ENCODE data around the gene LRMDA.

DNA sequence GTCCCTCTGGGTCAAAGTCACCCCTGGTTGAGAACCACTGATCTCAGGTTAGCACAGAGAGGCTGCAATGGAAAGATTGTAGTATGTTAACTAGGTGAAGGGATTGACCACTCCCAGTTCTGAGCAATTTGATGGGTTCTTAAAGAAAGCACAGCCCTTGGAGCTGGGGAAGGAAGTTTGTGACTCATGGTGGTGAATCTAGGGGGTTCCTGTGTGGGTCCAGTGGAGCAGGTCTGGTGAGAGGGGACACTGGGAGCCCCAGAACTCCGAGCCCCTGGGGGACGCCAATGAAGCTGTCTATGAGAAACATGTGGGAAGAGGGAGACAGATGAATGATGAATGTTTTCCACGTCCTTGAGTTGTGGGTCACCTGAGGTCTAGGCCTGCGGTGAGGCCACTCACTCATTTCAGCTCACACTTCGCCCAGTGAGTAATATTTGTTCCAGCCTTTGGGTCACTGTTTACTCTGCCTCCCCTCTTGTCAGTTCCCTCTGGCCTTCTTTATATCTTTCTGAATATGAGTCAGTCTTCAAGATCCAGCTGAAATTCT lies 341.9 kb downstream of the LRMDA start:
- TF ChIP-seq, protein P1, sequence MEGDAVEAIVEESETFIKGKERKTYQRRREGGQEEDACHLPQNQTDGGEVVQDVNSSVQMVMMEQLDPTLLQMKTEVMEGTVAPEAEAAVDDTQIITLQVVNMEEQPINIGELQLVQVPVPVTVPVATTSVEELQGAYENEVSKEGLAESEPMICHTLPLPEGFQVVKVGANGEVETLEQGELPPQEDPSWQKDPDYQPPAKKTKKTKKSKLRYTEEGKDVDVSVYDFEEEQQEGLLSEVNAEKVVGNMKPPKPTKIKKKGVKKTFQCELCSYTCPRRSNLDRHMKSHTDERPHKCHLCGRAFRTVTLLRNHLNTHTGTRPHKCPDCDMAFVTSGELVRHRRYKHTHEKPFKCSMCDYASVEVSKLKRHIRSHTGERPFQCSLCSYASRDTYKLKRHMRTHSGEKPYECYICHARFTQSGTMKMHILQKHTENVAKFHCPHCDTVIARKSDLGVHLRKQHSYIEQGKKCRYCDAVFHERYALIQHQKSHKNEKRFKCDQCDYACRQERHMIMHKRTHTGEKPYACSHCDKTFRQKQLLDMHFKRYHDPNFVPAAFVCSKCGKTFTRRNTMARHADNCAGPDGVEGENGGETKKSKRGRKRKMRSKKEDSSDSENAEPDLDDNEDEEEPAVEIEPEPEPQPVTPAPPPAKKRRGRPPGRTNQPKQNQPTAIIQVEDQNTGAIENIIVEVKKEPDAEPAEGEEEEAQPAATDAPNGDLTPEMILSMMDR (conservative IDR thresholded peaks at IDR 0.05; ENCODE audit: low read depth, low read length) = no peak
- no peak for TF ChIP-seq EZH2 (IDR thresholded peaks at IDR 0.05; ENCODE audit: borderline replicate concordance, low read depth, low read length, poor library complexity, severe bottlenecking)
